ENCODE measurements around the gene DEFB123. TPM values are rescaled to one million over a fixed set of nuclear protein-coding genes. Genes with fewer than 3 reads are reported as not detected.
"Not testable (repeated sequence)": the region's sequence is repeated elsewhere in the genome, so short reads cannot be mapped to it uniquely, and the experiment has no call there.

The DEFB123 gene
- total RNA-seq, 1 donor from 2014 or later, result not detected

GRCh38 chr20:31449511-31450414, 9.3 kb downstream of the DEFB123 start:
- Histone ChIP-seq H3K36me3 (no peaks in the 10 kb centered on the region), H4K20me1 (ENCODE audit: low read depth) (no peaks in the 10 kb centered on the region), H3K4me2 (no peak overlapping the region), H3K9me3 (ENCODE audit: low read depth) (peaks cover 3% of the 10 kb centered on the region), H3K27me3 (no peaks in the 10 kb centered on the region), H2AFZ (replicated peaks) (no peak overlapping the region), H3K9ac (no peak overlapping the region), H3K4me3 (no peak overlapping the region), H3K27ac (no peak overlapping the region), H3K79me2 (ENCODE audit: low read depth) (no peaks in the 10 kb centered on the region), H3K4me1 (no peaks in the 10 kb centered on the region), H3F3A (ENCODE audit: low read depth) (no peaks in the 10 kb centered on the region)
- Mint-ChIP-seq H3K36me3 (no peaks in the 10 kb centered on the region), H3K27ac (no peak overlapping the region), H3K4me3 (no peak overlapping the region), H3K4me1 (no peaks in the 10 kb centered on the region), H3K9me3 (peaks cover 12% of the 10 kb centered on the region), H3K27me3 (ENCODE audit: insufficient read depth, low read depth) (peaks cover 13% of the 10 kb centered on the region)
- no peak for TF ChIP-seq EZH2 (IDR thresholded peaks at IDR 0.05)
- TF ChIP-seq, protein P1, sequence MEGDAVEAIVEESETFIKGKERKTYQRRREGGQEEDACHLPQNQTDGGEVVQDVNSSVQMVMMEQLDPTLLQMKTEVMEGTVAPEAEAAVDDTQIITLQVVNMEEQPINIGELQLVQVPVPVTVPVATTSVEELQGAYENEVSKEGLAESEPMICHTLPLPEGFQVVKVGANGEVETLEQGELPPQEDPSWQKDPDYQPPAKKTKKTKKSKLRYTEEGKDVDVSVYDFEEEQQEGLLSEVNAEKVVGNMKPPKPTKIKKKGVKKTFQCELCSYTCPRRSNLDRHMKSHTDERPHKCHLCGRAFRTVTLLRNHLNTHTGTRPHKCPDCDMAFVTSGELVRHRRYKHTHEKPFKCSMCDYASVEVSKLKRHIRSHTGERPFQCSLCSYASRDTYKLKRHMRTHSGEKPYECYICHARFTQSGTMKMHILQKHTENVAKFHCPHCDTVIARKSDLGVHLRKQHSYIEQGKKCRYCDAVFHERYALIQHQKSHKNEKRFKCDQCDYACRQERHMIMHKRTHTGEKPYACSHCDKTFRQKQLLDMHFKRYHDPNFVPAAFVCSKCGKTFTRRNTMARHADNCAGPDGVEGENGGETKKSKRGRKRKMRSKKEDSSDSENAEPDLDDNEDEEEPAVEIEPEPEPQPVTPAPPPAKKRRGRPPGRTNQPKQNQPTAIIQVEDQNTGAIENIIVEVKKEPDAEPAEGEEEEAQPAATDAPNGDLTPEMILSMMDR (IDR thresholded peaks at IDR 0.05), result no peak
- no peak for TF ChIP-seq EZH2phosphoT487 (IDR thresholded peaks at IDR 0.05)
- no peak for DNase-seq (ENCODE audit: low spot score)

DNA sequence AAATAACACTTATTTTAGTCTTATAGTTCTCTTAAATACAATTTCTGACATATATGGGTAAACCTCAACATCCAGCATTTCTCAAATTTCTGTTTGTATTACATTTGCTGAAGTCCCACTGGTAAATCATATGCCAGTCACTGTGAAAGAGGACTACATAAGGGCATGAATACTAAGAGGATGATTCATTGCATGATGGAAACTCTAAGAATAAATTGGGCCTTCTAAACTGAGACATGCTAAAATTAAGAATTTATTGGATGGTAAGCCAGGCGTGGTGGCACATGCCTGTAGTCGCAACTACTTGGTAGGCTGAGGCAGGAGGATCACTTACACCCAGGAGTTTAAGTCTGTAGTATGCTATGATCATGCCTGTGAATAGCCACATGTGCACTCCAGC, 12.1 kb downstream of the DEFB123 start:
- peaks cover 3% of the 10 kb centered on the region for H3K9me3 ChIP-seq (ENCODE audit: low read depth)

DNA sequence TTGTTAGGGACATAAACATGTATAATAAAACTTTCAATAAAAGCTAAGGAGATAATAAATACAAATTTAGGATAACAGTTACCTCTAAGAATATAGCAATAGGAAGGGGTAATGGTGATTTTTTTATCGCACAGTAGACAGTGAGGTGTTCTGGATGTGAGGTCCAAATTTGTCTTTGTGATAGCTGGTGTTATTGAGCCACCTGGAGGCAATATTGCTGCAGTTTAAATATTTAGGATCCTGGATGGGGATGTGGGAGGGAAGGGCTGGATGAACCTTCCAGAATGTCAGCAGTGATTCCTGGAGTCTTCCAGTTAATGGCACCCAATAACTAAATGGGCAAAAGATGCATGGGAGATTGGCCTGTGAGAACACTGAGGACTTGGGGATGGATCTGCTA, 13.9 kb downstream of the DEFB123 start:
- H3K79me2 ChIP-seq (ENCODE audit: low read depth), result no peaks in the 10 kb centered on the region
- Mint-ChIP-seq H3K4me1 (no peaks in the 10 kb centered on the region), H3K27me3 (ENCODE audit: insufficient read depth, low read depth) (peaks cover 2% of the 10 kb centered on the region), H3K9me3 (peaks cover 9% of the 10 kb centered on the region), H3K27ac (no peak overlapping the region), H3K4me3 (no peak overlapping the region), H3K36me3 (no peaks in the 10 kb centered on the region)
- H3K27ac ChIP-seq, result no peak overlapping the region
- DNase-seq (ENCODE audit: low spot score), result no peak
- no peak overlapping the region for H3K4me2 ChIP-seq
- no peak overlapping the region for H2AFZ ChIP-seq (replicated peaks)
- no peaks in the 10 kb centered on the region for H3K27me3 ChIP-seq
- H3K9ac ChIP-seq, result no peak overlapping the region
- no peak overlapping the region for H3K4me3 ChIP-seq
- no peaks in the 10 kb centered on the region for H3K36me3 ChIP-seq
- TF ChIP-seq, protein P1 (IDR thresholded peaks at IDR 0.05), result no peak
- TF ChIP-seq EZH2phosphoT487 (IDR thresholded peaks at IDR 0.05) (no peak), EZH2 (IDR thresholded peaks at IDR 0.05) (no peak)
- peaks cover 3% of the 10 kb centered on the region for H3K9me3 ChIP-seq (ENCODE audit: low read depth)
- H3K4me1 ChIP-seq, result no peaks in the 10 kb centered on the region
- no peaks in the 10 kb centered on the region for H4K20me1 ChIP-seq (ENCODE audit: low read depth)
- H3F3A ChIP-seq (ENCODE audit: low read depth), result no peaks in the 10 kb centered on the region

More for the DNA sequence above, 12.1 kb downstream of the DEFB123 start:
- H3K27ac ChIP-seq, result no peak overlapping the region
- H3K36me3 ChIP-seq, result no peaks in the 10 kb centered on the region
- no peaks in the 10 kb centered on the region for H3F3A ChIP-seq (ENCODE audit: low read depth)
- no peak overlapping the region for H3K4me2 ChIP-seq
- no peaks in the 10 kb centered on the region for H3K4me1 Mint-ChIP-seq
- no peak for DNase-seq (ENCODE audit: low spot score)
- H3K27me3 Mint-ChIP-seq (ENCODE audit: insufficient read depth, low read depth), result peaks cover 9% of the 10 kb centered on the region
- no peaks in the 10 kb centered on the region for H3K4me1 ChIP-seq
- H3K36me3 Mint-ChIP-seq, result no peaks in the 10 kb centered on the region
- H3K4me3 ChIP-seq, result no peak overlapping the region
- H3K27me3 ChIP-seq, result no peaks in the 10 kb centered on the region
- H3K4me3 Mint-ChIP-seq, result no peak overlapping the region
- H4K20me1 ChIP-seq (ENCODE audit: low read depth), result no peaks in the 10 kb centered on the region
- TF ChIP-seq EZH2phosphoT487 (IDR thresholded peaks at IDR 0.05) (no peak), EZH2 (IDR thresholded peaks at IDR 0.05) (no peak)
- TF ChIP-seq, protein P1 (IDR thresholded peaks at IDR 0.05), result no peak
- H3K9ac ChIP-seq, result no peak overlapping the region
- H3K9me3 Mint-ChIP-seq, result peaks cover 12% of the 10 kb centered on the region
- no peaks in the 10 kb centered on the region for H3K79me2 ChIP-seq (ENCODE audit: low read depth)
- H2AFZ ChIP-seq (replicated peaks), result no peak overlapping the region
- no peak overlapping the region for H3K27ac Mint-ChIP-seq

GRCh38 chr20:31470946-31471345, 30.5 kb downstream of the DEFB123 start:
- not testable (repeated sequence) for DNase-seq (ENCODE audit: low spot score); H3F3A ChIP-seq (ENCODE audit: low read depth); H3K9ac ChIP-seq; H4K20me1 ChIP-seq (ENCODE audit: low read depth); H3K4me3 Mint-ChIP-seq; H2AFZ ChIP-seq (replicated peaks); H3K4me1 Mint-ChIP-seq; H3K36me3 Mint-ChIP-seq; H3K27me3 Mint-ChIP-seq (ENCODE audit: insufficient read depth, low read depth); H3K27me3 ChIP-seq; H3K27ac ChIP-seq; H3K36me3 ChIP-seq; H3K79me2 ChIP-seq (ENCODE audit: low read depth); H3K9me3 ChIP-seq (ENCODE audit: low read depth); H3K27ac Mint-ChIP-seq; H3K4me1 ChIP-seq; H3K4me2 ChIP-seq; H3K4me3 ChIP-seq
- H3K9me3 Mint-ChIP-seq, result peaks cover 13% of the 10 kb centered on the region
